CD4-positive, CD25-positive, alpha-beta regulatory T cell (primary cell): ENCODE data around the gene TUBB3. TPM values are rescaled to one million over a fixed set of nuclear protein-coding genes. Genes with fewer than 3 reads are reported as not detected.
"Not testable (repeated sequence)": the region's sequence is repeated elsewhere in the genome, so short reads cannot be mapped to it uniquely, and the experiment has no call there.

Source experiments
- ATAC-seq, 2 donors: fragments of 150-1000 bp; cut with Tn5 transposase; one replicate each; pipeline ENCODE4 v1.10.0; 2021; ENCODE audit warnings: low read depth in 2 of 2, moderate number of reproducible peaks in 2 of 2, moderate library complexity in 1 of 2
- DNase-seq, 3 donors: peaks; one replicate each; pipeline versions ENCODE4 v3.0.0 to v3.0.0-alpha.2; 2012 to 2022; ENCODE audit warnings: mixed read lengths in 1 of 3
- H3K27ac ChIP-seq: one replicate; pipeline ENCODE4 v1.7.0; 2013; ENCODE audit warnings: mild to moderate bottlenecking, low read length; ENCODE audit not compliant: insufficient read depth, poor library complexity, severe bottlenecking
- H3K27me3 ChIP-seq: one replicate; pipeline ENCODE4 v1.7.0; 2013; ENCODE audit warnings: low read length; ENCODE audit not compliant: control insufficient read depth, insufficient read depth
- H3K36me3 ChIP-seq: one replicate; pipeline ENCODE4 v1.7.0; 2013; ENCODE audit warnings: mild to moderate bottlenecking, low read length, moderate library complexity; ENCODE audit not compliant: control insufficient read depth, insufficient read depth
- H3K4me1 ChIP-seq: 2 replicates; pipeline ENCODE4 v1.7.0; 2013; ENCODE audit warnings: mild to moderate bottlenecking, low read length; ENCODE audit not compliant: insufficient read depth, control insufficient read depth, poor library complexity, severe bottlenecking
- H3K4me3 ChIP-seq: one replicate; pipeline ENCODE4 v1.7.0; 2013; ENCODE audit warnings: low read depth, mild to moderate bottlenecking, low read length, moderate library complexity
- H3K9me3 ChIP-seq, 2 experiments: 1 replicate in 1 of 2; 2 replicates in 1 of 2; pipeline ENCODE4 v1.7.0; 2013; ENCODE audit warnings: low read length in 2 of 2, mild to moderate bottlenecking in 1 of 2, moderate library complexity in 1 of 2; ENCODE audit not compliant: control insufficient read depth in 2 of 2
- H3K27ac Mint-ChIP-seq, 3 donors: one replicate each; pipeline ENCODE4 v1.8.0; 2020 to 2022; ENCODE audit warnings: mild to moderate bottlenecking in 3 of 3, mixed read lengths in 3 of 3, moderate library complexity in 2 of 3
- H3K27me3 Mint-ChIP-seq: one replicate; pipeline ENCODE4 v1.8.0; 2022; ENCODE audit warnings: mild to moderate bottlenecking, mixed read lengths
- H3K36me3 Mint-ChIP-seq: one replicate; pipeline ENCODE4 v1.8.0; 2020; ENCODE audit warnings: mixed read lengths
- H3K4me1 Mint-ChIP-seq, 4 donors: one replicate each; pipeline ENCODE4 v1.8.0; 2020 to 2022; ENCODE audit warnings: mixed read lengths in 4 of 4, mild to moderate bottlenecking in 1 of 4
- H3K4me3 Mint-ChIP-seq, 4 donors: one replicate each; pipeline ENCODE4 v1.8.0; 2020 to 2022; ENCODE audit warnings: mild to moderate bottlenecking in 4 of 4, mixed read lengths in 4 of 4, moderate library complexity in 3 of 4
- H3K9me3 Mint-ChIP-seq, 7 donors: one replicate each; pipeline ENCODE4 v1.8.0; 2020 to 2022; ENCODE audit warnings: mixed read lengths in 7 of 7, mild to moderate bottlenecking in 3 of 7, moderate library complexity in 2 of 7
- polyA plus RNA-seq, 4 donors: library from polyadenylated mRNA; unstranded; fragments of 300-500 nt; fragmentation: Illumina TruSeq; gene quantifications; one replicate each; pipeline ENCODE4 v1.2.3, GENCODE V29; 2021
- total RNA-seq: library from RNA; stranded (reverse); gene quantifications from one replicate; pipeline ENCODE4 v1.2.3, GENCODE V29; 2022

TUBB3 gene
- total and polyA plus RNA-seq, 5 donors from 2014 or later = 0.22 to 1.8 TPM; not detected in 3

DNA sequence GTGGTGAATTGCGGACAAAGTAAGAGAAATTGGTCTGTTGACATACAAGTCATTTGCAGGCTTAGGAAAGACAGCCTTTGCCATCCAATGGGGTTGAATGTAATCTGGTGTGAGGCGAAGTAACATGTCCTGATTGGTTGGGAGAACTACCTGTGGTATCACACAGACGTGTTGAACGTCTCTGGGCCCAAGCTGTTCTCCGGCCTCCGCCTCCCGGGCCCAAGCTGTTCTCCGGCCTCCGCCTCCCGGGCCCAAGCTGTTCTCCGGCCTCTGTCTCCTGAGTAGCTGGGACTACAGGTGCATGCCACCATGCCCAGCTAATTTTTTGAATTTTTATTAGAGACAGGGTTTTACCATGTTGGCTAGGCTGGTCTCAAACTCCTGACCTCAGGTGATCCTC lies 44.9 kb downstream of the TUBB3 start:
- H3K36me3 ChIP-seq, H3K27ac ChIP-seq, ATAC-seq, H3K36me3 Mint-ChIP-seq, H3K4me3 Mint-ChIP-seq, H3K4me3 ChIP-seq, H3K27ac Mint-ChIP-seq, H3K9me3 Mint-ChIP-seq, DNase-seq, H3K27me3 ChIP-seq, H3K9me3 ChIP-seq, H3K27me3 Mint-ChIP-seq: not testable (repeated sequence)
- peaks cover 0 to 18% (median 5%) of the 10 kb centered on the region in 4 donors for H3K4me1 Mint-ChIP-seq
- peaks cover 16% of the 10 kb centered on the region for H3K4me1 ChIP-seq

DNA sequence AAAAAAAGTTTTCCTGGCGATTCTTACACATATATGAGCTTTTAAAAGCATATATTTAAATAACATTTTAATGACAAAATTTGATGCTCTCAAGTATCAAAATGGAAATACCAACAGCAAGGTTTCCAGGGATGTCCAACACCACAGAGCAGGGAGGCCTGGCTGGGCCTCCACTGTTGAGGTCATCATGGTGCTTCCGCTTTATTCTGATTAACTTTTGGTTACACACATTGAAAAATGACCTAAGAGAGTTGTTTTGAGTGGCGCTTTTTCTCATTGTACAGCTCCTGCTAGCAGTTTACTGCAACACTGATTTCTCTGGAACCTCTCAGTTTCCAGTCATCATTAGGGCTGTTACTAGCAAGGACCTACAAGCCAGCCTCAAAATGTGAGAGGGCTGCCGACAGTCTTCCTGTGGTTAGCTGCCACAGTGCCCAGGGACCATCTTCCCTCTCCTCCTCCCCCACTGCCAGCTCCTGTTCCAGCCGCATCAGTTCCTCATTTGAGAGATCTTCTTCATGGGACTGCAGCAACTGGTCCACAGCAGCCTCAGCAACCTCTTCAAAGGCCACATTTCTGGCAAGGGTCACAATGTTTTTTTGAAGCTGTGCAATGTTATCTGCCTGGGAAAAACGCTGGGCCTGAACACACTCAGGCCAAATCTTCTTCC lies 46.7 kb downstream of the TUBB3 start:
- Histone ChIP-seq H3K36me3 (no peaks in the 10 kb centered on the region), H3K9me3 (no peaks in the 10 kb centered on the region), H3K27me3 (no peaks in the 10 kb centered on the region), H3K4me1 (peaks cover 23% of the 10 kb centered on the region), H3K27ac (no peak overlapping the region), H3K4me3 (no peak overlapping the region)
- Mint-ChIP-seq H3K36me3 (peaks cover 4% of the 10 kb centered on the region), H3K27me3 (no peaks in the 10 kb centered on the region), H3K4me3 (peak overlapping the region in 2 of 4 donors; percentile 21 to 63), H3K27ac (no peak overlapping the region), H3K9me3 (peaks cover 0 to 2% (median 0%) of the 10 kb centered on the region in 7 donors), H3K4me1 (peaks cover 12 to 33% (median 16%) of the 10 kb centered on the region in 4 donors)
- no peak for DNase-seq
- ATAC-seq = no peak

DNA sequence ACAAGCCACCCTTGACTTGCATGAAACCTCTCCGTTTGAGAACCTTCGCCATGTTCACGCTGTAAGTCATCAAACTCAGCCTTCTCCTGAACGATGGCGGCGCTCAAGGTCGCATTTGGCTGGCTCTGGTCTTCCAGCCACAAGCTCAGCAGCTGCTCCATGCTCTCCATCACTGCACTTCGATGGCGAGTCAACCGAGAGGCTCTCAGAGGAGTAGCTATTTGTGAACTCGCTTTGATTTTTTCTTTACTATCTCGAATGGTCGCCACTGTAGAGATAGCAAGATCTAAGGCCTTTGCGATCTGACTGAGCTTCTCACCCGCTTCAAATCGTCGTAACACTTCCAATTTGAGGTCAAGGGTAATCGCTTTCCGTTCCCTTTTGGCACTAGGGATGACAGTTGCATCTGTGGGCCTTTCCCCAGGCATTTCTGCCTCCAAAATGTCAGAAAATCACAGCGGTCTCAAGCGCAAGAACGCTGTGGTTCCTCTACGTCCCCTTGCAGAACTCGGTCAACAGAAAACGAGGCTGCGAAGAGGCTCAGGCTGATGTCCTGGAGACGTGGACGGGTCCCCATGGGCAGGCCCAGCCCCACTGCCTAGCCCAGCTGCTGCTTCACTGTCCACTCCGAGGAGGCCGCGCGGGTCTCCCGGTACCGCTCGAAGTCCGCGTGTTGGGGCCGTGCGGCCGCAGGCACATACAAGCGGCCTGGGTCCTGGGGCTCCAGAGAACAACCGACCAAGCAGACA lies 48.5 kb downstream of the TUBB3 start:
- H3K27ac Mint-ChIP-seq = peak overlapping the region; percentile 65 to 95 (median 75)
- peaks cover 4% of the 10 kb centered on the region for H3K36me3 Mint-ChIP-seq
- no peaks in the 10 kb centered on the region for H3K27me3 ChIP-seq
- peak overlapping the region; percentile 69 for H3K27ac ChIP-seq
- no peak for DNase-seq
- peak overlapping the region; percentile 93 to 99 (median 96) for H3K4me3 Mint-ChIP-seq
- no peak for ATAC-seq
- H3K4me3 ChIP-seq = peak overlapping the region; percentile 78
- no peaks in the 10 kb centered on the region for H3K27me3 Mint-ChIP-seq
- H3K4me1 ChIP-seq = peaks cover 23% of the 10 kb centered on the region
- no peaks in the 10 kb centered on the region for H3K36me3 ChIP-seq
- H3K9me3 Mint-ChIP-seq = peaks cover 0 to 2% (median 0%) of the 10 kb centered on the region in 7 donors
- H3K9me3 ChIP-seq = no peaks in the 10 kb centered on the region
- H3K4me1 Mint-ChIP-seq = peaks cover 12 to 40% (median 20%) of the 10 kb centered on the region in 4 donors

DNA sequence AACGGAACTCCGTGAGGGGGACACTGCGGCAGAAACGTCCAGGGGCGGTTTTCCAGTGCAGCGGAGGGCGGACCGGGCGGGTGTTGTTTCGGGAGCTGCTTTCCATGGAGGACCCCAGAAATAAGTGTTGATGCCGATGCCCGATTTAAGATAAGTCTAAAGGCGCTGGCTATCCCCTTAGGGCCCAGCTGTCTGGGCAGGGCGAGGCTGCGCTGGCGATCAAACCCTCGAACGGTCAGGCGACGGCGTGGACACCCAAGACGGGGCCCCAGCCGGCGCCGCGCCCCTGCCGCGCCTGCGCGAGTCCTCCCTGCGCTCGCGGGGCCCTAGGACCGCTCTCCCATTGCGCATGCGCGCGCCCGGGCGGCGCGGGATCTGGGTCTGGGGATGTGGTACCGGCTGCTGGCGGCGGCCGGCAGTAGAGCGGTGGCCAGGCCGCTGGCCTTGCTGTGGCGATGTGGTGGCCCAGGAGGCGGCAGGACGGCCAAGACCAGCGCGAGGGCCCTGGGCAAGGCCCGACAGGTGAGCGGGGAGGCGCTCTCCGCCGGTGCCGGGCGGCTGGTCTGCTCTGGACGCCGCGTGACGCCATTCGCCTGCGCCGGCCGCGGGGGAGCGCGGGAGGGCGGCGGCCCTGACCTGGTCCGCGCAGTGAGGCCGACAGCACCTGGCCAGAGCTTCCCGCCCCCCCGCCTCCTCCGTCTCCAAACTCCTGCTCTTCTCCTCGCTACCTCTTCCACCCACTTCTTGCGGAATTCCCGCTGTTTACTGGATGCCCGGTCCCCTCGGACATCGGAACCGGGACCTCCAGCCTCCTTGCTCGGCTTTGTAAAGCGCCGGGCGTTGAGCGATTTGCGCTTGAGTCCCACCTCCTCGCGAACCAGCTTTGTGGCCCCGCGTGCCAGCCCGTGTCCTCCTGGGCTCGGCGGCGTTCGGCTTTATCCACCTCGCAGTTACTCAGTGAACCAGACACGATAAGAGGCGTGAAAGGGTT lies 49.4 kb downstream of the TUBB3 start:
- H3K27ac ChIP-seq = peak overlapping the region; percentile 69
- Mint-ChIP-seq H3K9me3 (peaks cover 0 to 2% (median 0%) of the 10 kb centered on the region in 7 donors), H3K4me1 (peaks cover 14 to 40% (median 21%) of the 10 kb centered on the region in 4 donors), H3K4me3 (peak overlapping the region; percentile 94 to 99 (median 98)), H3K36me3 (peaks cover 4% of the 10 kb centered on the region), H3K27me3 (no peaks in the 10 kb centered on the region), H3K27ac (peak overlapping the region; percentile 99 to 100 (median 99))
- H3K4me3 ChIP-seq = peak overlapping the region; percentile 83
- H3K36me3 ChIP-seq = no peaks in the 10 kb centered on the region
- no peaks in the 10 kb centered on the region for H3K9me3 ChIP-seq
- no peaks in the 10 kb centered on the region for H3K27me3 ChIP-seq
- ATAC-seq = peak; percentile 92
- DNase-seq = peak; percentile 87 to 94 (median 92)
- H3K4me1 ChIP-seq = peaks cover 23% of the 10 kb centered on the region

DNA sequence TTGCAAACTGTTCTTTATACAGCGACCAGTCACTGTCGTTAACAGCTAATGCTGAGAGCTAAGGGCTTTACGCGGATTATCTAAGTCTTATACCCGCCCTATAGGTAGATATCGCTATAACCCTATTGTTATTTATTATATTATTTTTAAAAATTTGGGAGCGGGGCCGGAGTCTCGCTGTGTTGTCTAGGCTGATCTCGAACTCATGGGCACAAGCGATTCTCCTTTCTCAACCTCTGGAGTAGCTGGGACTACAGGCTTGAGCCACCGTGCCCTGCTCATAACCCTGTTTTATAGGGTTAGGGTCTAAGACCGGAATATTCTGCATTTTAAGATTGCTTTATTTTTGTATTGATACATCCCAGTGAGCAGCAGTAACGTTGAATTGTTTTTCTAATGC lies 50.1 kb downstream of the TUBB3 start:
- H3K4me1 Mint-ChIP-seq = peaks cover 14 to 40% (median 21%) of the 10 kb centered on the region in 4 donors

DNA sequence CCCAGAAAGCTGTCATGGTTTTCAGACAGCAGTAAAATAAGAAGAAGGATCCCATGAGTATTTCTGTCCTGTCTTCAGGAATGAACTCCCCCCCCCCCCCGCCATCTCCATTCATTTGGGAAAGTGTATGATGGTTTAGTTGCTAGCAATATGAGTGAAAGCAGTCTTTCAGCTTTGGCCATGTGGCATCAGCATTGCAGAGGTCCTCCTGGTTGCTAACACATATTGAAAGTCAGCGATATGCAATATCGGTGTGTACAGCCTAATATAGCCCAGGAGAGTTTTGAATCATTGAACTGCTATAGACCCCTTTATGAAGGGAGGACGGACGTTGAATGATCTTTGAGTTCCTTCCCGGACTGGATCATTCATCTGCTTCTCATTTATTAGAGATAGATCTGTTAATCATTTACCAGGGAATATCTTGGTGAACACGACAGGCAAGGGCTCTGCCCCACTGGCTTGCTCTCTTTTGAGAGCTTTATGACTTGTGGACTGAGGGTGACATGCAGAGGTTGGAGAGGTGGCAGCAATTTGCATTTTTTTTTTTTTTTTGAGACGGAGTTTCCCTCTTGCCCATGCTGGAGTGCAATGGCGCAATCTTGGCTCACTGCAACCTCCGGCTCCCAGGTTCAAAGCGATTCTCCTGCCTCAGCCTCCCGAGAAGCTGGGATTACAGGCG lies 50.7 kb downstream of the TUBB3 start:
- peaks cover 0 to 2% (median 0%) of the 10 kb centered on the region in 7 donors for H3K9me3 Mint-ChIP-seq
- H3K27ac Mint-ChIP-seq = peak overlapping the region in 2 of 3 donors; percentile 52 to 66
- Histone ChIP-seq H3K27ac (no peak overlapping the region), H3K4me1 (peaks cover 23% of the 10 kb centered on the region), H3K9me3 (no peaks in the 10 kb centered on the region), H3K27me3 (no peaks in the 10 kb centered on the region), H3K36me3 (peaks cover 7% of the 10 kb centered on the region), H3K4me3 (peak overlapping the region; percentile 83)
- ATAC-seq = no peak
- H3K36me3 Mint-ChIP-seq = peaks cover 6% of the 10 kb centered on the region
- peaks cover 14 to 41% (median 22%) of the 10 kb centered on the region in 4 donors for H3K4me1 Mint-ChIP-seq
- DNase-seq = no peak
- no peaks in the 10 kb centered on the region for H3K27me3 Mint-ChIP-seq
- peak overlapping the region; percentile 94 to 99 (median 98) for H3K4me3 Mint-ChIP-seq

More for the DNA sequence above, 50.1 kb downstream of the TUBB3 start:
- Mint-ChIP-seq H3K4me3 (peak overlapping the region; percentile 94 to 99 (median 98)), H3K36me3 (peaks cover 4% of the 10 kb centered on the region), H3K9me3 (peaks cover 0 to 2% (median 0%) of the 10 kb centered on the region in 7 donors), H3K27ac (peak overlapping the region; percentile 99 to 100 (median 99)), H3K27me3 (no peaks in the 10 kb centered on the region)
- no peak for ATAC-seq
- Histone ChIP-seq H3K36me3 (peaks cover 7% of the 10 kb centered on the region), H3K4me3 (peak overlapping the region; percentile 83), H3K27me3 (no peaks in the 10 kb centered on the region), H3K9me3 (no peaks in the 10 kb centered on the region), H3K27ac (peak overlapping the region; percentile 69), H3K4me1 (peaks cover 23% of the 10 kb centered on the region)
- no peak for DNase-seq
